ENCODE data around the gene ALOX5.
"Not testable (repeated sequence)": the region's sequence is repeated elsewhere in the genome, so short reads cannot be mapped to it uniquely, and the experiment has no call there.

ALOX5 gene

DNA sequence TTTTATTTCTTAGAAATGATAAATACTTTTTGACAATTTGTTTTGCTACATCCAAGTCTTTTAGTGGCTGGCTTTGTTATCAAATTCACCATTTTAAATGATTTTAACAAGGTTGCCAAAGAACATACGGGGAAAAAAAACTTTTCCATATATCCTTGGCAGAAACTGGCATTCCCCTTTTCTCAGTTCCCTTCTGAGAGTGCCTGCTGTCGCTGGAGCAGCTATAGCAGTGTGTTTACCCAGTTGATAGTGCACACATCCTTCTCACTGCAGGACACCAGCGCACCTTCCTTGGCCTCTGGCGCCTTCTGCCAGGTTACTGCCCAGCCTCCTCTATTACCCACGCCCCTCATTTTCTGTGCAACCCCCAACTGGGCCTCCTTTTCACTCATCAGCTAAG is 94.1 kb downstream of the ALOX5 start:
- DNase-seq (ENCODE audit: low read depth) = no peak

DNA sequence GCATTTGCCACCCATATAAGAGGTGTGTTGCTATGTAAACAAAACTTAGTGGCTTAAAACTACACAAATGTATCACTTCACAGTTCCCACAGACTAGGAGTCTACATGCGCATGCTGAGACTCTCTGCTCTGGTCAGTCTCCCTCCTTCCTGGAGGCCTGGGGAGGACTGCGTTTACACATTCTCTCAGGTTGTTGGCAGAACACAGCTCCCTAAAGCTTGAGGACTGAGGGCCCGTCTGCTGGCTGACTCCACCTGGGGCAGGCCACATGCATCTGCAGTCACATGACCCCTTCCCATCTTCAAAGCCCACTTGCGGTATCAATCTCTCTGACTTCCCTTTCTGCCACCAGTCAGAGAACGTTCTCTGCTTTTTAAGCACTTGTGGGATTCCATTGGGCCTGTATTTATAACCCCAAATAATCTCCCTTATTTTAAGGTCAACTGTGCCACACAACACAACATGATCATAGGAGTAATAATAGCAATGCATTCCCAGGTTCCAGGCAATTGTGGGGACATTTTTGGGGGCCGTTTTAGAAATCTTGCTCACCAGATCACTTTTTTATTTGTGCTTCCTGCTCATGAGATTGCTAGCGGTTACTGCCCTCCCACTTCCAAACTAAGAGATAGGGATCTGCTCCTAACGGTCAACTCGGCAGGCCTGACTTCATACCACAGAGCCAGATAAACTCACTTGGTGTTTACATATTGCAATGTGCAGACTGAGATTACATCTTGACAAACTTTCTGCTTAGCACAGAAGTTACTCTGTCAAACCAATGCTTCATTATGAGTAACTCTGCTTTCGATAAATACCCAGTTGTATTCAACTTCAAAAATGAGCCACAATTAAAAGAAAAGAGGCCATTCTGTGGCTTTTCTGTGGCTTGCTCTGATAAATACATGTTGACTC is 96.3 kb downstream of the ALOX5 start:
- DNase-seq (ENCODE audit: low read depth) = peak; percentile 94

DNA sequence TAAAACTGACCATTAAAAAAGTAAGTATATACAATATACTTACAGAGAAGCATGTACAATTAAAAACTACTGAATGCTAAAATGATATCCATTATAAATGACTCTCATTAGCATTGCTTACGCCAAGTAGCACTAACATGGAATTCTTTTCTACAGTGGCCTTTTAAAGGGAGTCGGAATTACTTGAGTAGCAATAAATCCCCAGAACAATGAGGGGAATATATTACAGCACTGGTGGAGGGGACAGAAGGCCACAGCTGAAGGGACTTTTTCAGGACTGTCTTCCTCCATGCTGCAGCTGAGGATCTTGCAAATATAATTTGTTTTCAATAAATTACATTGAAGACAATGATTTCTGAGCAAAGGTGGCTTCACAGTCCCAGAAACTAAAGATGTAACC is 97.0 kb downstream of the ALOX5 start:
- no peak for DNase-seq (ENCODE audit: low read depth)

DNA sequence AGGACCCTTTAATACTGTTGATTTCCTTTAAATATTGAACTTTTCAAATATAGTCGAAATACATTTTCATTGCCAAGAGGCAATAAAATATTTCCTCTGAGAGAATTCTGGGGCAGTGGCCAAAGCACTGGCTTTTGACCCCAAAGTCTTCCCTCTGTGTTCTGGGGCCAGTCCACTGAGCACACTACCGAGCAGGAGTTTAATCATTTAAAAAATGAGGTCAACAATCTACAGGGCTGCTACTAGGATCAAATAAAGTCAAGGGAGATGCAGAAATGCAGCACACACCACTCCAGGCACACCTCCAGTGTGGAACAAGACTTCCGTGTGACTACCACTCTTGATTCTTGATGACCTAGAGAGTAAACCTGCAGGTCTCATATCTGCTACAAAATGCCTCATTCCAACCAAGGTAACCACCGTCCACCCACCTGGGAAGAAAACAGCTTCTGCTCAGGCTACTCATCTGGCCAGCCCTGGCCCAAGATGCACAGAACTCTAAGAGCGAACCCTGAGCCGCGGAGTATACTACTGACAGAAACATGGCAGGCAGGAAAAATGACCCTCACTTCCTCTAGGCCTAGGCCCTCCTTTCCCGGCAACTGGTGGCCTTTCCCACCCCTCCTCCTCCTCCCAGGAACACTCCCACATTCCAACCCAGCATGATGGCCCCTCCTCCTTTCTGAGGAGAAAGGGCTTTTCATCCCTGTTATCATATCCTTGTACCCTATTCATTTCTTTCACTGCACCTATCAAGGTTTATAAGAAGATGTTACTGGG is 97.7 kb downstream of the ALOX5 start:
- DNase-seq (ENCODE audit: low read depth) = no peak

DNA sequence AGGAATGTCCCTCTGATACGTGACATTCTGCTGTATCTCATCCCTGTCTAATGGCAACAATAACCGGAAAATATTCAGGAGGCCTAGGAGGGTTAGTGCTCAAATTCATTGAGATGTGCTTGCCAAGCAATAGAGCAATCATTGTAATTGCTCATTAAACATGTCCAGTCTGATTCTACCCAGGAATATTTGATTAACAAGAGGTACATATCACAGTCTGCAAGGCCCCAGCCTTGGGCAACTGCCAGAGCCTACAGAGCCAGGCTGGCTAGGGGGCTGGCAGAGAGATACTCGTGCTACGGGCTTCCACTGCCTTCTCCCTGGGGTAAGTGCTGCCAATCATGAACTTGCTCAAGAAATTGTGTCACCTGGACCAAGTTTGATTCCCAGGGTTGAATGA is 99.1 kb downstream of the ALOX5 start:
- DNase-seq (ENCODE audit: low read depth) = no peak

DNA sequence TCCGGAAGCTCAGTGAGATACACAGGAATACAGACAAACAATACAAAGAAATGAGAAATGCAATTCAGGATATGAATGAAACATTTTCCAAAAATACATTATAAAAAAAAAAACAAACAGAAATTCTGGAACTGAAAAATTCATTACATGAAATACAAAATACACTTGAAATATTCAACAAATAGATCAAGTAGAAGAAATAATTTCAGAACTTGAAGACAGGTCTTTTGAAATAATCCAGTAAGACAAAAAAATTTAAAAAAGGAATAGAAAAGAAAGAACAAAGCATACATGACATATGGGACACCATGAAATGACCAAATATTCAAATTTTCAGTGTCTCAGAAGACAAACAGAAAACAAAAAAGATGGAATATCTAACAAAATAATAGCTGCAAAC is 102.5 kb downstream of the ALOX5 start:
- DNase-seq (ENCODE audit: low read depth) = no peak

DNA sequence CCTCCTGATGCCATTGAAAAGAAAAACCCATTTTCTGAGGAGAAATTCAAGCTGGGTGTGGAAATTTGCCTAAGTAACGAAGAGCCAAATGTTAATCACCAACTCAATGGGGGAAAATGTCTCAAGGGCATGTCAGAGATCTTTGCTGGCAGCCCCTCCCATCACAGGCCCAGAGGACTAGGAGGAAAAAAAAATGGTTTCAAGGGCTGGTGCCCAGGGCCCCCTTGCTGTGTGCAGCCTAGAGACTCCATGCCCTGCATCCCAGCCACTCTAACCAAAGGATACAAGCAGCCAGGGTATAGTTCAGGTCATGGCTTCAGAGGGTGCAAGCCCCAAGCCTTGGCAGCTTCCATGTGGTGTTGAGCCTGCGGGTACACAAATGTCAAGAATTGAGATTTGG is 106.3 kb downstream of the ALOX5 start:
- DNase-seq (ENCODE audit: low read depth) = no peak

DNA sequence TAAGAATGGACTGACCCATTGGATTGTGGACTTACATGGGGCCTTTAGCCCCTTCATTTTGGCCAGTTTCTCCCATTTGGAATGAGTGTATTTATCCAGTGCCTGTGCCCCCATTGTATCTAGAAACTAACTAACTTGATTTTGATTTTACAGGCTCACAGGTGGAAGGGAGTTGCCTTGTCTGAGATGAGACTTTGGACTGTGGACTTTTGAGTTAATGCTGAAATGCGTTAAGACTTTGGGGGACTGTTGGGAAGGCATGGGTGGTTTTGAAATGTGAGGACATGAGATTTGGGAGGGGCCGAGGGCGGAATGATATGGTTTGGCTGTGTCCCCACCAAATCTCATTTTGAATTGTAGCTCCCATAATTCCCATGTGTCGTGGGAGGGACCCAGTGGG is 107.1 kb downstream of the ALOX5 start:
- not testable (repeated sequence) for DNase-seq (ENCODE audit: low read depth)

DNA sequence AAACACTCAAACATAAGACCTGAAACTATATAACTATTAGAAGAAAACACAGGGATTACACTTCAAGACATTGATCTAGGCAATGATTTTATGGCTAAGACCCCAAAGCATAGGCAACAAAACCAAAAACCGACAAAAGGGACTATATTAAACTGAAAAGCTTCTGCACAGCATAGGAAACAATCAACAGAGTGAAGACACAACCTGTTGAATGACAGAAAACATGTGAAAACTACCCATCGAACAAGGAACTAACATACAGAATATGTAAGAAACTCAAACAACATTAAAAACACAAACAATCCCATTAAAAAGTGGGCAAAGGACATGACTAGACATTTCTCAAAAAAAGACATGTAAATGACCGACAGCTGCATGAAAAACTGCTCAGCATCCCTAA is 109.0 kb downstream of the ALOX5 start:
- no peak for DNase-seq (ENCODE audit: low read depth)

DNA sequence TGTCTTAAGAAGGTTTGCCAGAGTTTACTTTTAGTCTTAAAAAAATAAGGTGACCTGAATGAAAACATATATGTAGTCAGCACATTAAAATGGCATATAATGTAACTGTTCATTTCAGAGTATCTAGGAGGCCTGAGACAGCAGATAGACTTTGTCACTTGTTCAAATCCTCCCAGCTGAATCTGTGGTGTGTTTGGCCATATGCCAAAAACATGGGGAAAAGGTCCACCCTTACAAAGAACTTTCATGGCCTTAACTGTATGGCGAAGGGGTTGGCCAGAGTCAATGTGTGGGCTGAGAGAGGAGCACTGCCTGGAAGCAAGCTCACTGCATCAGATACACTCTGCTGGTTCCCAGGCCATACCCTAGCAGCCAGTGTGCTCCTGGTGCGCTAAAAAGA is 113.7 kb downstream of the ALOX5 start:
- DNase-seq (ENCODE audit: low read depth) = no peak

DNA sequence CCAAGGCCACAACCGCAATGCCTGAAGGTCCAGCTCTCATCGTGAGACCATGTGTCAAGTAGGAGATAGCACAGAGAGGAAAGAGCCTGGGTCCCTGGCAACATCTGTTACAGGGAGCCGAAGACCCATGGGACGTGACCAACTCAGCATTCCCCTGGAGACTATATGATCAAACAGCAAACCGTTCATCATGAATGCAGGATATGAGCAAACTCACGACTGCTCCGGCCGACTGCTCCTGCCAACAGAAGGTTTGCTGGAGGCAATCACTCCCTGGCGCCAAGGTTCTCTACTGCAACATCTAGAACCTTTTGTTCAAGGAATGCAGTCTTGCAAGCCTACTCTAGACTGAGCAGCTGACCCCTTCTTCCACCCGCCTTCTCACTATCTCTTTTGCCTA is 114.3 kb downstream of the ALOX5 start:
- no peak for DNase-seq (ENCODE audit: low read depth)

DNA sequence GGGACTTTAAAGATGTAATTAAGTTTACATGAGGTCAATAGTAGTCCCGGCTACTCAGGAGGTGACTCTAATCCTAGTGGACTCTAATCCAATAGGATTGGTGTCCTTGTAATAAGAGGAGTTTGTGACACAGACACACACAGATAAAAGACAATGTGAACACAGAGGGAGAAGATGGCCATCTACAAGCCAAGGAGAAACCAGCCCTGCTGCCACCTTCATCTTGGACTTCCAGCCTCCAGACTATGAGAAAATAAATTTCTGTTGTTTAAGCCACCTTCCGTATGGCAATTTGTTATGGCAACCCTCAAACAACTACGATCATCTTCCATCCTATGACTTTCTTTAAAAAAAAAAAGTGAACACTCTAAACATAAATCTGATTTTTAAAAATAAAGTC is 116.3 kb downstream of the ALOX5 start:
- DNase-seq (ENCODE audit: low read depth) = no peak

DNA sequence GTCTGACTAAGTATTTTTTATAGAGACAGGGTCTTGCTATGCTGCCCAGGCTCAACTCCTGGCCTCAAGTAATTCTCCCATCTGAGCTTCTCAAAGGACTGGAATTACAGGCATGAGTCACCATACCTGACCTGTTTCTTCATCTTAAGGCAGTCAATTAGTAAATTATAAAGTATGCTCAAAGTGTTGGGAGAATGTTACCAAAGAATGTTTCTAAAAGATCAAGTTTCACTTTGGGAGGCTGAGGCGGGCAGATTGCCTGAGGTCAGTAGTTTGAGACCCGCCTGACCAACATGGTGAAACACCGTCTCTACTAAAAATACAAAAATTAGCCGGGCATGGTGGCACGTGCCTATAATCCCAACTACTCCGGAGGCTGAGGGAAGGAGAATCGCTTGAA is 117.0 kb downstream of the ALOX5 start:
- no peak for DNase-seq (ENCODE audit: low read depth)

Measured in CMK (cell line).